Measurements from ENCODE around the gene DGKH.

- TF ChIP-seq, protein P1, sequence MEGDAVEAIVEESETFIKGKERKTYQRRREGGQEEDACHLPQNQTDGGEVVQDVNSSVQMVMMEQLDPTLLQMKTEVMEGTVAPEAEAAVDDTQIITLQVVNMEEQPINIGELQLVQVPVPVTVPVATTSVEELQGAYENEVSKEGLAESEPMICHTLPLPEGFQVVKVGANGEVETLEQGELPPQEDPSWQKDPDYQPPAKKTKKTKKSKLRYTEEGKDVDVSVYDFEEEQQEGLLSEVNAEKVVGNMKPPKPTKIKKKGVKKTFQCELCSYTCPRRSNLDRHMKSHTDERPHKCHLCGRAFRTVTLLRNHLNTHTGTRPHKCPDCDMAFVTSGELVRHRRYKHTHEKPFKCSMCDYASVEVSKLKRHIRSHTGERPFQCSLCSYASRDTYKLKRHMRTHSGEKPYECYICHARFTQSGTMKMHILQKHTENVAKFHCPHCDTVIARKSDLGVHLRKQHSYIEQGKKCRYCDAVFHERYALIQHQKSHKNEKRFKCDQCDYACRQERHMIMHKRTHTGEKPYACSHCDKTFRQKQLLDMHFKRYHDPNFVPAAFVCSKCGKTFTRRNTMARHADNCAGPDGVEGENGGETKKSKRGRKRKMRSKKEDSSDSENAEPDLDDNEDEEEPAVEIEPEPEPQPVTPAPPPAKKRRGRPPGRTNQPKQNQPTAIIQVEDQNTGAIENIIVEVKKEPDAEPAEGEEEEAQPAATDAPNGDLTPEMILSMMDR (conservative IDR thresholded peaks at IDR 0.05; ENCODE audit: low read length), result no peak
- no peak for TF ChIP-seq EZH2phosphoT487 (IDR thresholded peaks at IDR 0.05; ENCODE audit: borderline replicate concordance)
Measured at GRCh38 chr13:42219051-42219450, 170.6 kb downstream of the DGKH start.
